HG02798 (cell line): ENCODE data around the gene HIP1.
"Not testable (repeated sequence)": the region's sequence is repeated elsewhere in the genome, so short reads cannot be mapped to it uniquely, and the experiment has no call there.

ENCODE experiments used
- ATAC-seq: cut with Tn5 transposase; IDR thresholded peaks from one replicate; pipeline ENCODE4 v1.9.1; 2021; ENCODE audit warnings: mild to moderate bottlenecking; ENCODE audit not compliant: unreplicated experiment, poor library complexity

Gene HIP1

DNA sequence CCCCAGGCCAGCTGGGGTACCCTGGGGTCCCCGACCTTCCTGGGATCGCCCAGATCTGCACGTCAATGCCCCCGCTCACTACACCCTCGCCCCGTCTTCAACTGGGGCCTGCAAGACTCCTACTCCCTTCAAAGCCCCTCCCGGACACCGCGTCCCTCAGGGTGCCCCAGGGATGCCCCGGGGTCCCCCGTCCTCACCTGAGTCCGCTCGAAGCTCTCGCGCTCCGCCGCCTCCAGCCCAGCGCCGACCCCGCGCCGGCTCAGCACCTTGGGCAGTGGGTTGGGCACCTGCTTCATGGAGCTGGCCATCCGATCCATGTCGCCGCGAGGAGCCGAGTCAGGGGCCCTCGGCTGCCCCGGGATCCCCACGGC lies at the start of gene HIP1:
HIP1 (minus strand) TSS at position 338 of the 371 bp plus-strand sequence; CDS start at position 317, 21 bp downstream.
- ATAC-seq: no peak

GRCh38 chr7:75788154-75788847 lies 49.6 kb upstream of the HIP1 start:
- not testable (repeated sequence) for ATAC-seq

- not testable (repeated sequence) for ATAC-seq
Measured at GRCh38 chr7:75783058-75783457, 44.3 kb upstream of the HIP1 start.

GRCh38 chr7:75780647-75781273 lies 42.0 kb upstream of the HIP1 start:
- not testable (repeated sequence) for ATAC-seq

- ATAC-seq: not testable (repeated sequence)
Measured at GRCh38 chr7:75779516-75779915, 40.8 kb upstream of the HIP1 start.

- not testable (repeated sequence) for ATAC-seq
Measured at GRCh38 chr7:75779035-75779434, 40.3 kb upstream of the HIP1 start.

DNA sequence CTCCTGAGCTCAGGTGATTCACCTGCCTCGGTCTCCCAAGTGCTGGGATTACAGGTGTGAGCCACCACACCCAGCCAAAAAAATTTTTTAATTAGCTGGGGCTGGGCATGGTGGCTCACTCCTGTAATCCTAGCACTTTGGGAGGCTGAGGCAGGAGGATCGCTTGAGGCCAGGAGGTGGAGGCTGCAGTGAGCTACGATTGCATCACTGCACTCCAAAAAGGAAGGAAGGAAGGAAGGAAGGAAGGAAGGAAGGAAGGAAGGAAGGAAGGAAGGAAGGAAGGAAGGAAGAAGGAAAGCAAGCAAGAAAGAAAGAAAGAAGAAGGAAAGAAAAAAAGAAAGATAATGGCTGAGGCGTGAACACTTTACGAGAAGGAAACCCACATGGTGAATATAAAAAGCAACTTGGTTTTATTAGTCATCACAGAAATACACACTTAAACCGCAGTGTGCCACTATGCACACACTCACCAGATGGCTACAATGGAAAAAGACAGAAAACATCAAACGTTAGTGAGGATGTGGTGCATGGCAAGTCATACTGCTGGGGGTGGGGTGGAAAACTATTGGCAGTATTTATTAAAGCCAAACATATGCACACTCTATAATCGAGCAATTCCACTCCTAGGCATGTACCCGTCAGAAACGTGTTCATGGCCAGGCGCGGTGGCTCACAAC lies 37.7 kb upstream of the HIP1 start:
- ATAC-seq: no peak

DNA sequence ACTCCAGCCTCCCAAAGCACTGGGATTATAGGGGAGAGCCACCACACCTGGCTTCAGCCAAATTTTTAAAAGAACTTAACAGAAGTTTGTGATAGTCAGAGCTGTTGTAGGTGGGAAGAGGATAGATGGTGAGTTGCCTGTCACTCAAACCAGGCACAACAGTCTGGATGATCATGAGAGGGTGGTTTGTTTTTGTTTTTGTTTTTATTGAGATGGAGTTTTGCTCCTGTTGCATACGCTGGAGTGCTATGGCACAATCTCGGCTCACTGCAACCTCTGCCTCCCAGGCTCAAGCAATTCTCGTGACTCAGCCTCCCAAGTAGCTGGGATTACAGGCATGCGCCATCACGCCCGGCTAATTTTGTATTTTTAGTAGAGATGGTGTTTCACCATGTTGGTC lies 35.2 kb upstream of the HIP1 start:
- not testable (repeated sequence) for ATAC-seq

- no peak for ATAC-seq
Measured at GRCh38 chr7:75772081-75773077, 33.6 kb upstream of the HIP1 start, which contains the start of gene CCL26. Gene CCL26, minus strand, starts transcription at chr7:75772211. Its CDS starts 35 bp downstream, at chr7:75772176.

DNA sequence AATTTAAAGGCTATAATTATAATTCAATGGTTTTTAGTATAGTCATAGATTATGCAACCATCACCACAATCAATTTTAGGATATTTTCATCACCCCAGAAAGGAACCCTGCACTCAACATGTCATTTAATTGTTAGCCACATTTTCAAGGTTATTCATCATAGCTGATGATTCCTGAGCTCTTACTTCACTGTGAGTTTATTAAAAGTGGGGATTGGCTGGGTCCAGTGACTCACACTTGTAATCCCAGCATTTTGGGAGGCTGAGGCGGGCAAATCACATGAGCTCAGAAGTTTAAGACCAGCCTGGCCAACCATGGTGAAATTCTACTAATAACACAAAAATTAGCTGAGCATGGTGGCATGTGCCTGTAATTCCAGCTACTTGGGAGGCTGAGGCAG lies 32.5 kb upstream of the HIP1 start:
- ATAC-seq: no peak

GRCh38 chr7:75762350-75762917 lies 23.7 kb upstream of the HIP1 start:
- no peak for ATAC-seq

DNA sequence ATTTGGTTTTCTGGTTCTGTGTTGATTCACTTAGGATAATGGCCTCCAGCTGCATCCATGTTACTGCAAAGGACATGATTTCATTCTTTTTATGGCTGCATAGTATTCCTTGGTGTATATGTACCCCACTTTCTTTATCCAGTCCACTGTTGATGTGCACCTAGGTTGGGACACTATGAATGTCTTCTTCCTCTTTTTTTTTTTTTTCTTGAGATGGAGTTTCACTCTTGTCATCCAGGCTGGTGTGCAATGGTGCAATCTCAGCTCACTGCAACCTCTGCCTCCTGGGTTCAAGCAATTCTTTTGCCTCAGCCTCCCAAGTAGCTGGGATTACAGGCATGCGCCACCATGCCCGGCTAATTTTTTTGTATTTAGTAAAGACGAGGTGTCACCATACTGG lies 23.1 kb upstream of the HIP1 start:
- not testable (repeated sequence) for ATAC-seq

DNA sequence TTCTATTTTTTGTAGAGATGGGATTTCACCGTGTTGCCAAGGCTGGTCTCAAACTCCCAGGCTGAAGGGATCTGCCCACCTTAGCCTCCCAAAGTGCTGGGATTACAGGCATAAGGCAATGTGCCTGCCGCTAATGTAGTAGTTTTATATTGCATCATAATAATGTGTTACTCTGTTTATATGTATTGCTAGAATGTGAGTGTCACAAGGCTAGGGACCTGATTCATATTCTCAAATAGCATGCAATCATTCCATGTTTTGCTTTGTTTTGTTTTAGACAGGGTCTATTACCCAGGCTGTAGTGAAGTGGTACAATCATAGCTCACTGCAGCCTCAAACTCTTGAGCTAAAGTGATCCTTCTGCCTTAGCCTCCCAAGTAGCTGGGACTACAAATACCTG lies 19.8 kb upstream of the HIP1 start:
- ATAC-seq: no peak

DNA sequence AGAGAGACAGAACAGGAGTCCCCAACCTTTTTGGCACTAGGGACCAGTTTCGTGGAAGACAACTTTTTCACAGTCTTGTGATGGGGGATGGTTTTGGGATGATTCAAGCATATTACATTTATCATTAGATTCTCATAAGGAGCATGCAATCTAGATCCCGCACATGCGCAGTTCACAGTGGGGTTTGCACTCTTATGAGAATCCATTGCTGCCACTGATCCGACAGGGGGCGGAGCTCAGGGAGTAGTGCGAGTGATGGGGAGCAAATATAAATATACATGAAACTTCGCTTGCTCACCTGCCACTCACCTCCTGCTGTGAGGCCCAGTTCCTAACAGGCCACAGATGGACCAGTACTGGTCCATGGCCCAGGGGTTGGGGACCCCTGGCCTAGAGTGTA lies 19.1 kb upstream of the HIP1 start:
- no peak for ATAC-seq

DNA sequence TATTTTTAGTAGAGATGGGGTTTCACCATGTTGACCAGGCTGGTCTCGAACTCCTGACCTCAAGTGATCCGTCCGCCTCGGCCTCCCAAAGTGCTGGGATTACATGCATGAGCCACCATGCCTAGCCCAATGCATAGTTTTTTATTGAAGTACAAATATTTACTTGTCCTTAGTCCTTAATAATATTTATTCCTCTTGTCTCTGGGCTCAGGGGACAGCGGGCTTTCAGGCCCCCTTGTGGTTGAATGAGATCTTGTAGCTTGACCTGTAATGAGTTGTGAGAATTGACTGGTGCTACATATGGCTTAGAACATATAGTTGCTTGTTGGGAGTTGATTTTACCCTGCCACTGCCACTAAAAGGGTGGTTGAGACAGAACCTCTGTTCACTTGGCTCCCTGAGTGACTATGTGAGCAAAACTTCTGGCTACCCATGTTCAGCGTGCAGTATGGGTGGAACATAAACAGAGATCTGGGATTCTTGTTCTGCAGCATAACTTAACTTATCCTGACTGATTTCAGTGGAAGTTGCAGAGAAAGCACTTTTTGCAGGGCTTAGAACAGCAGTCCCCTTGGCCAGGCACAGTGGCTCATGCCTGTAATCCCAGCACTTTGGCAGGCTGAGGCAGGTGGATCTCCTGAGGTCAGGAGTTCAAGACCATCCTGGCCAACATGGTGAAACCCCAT lies 18.4 kb upstream of the HIP1 start:
- ATAC-seq: no peak

- ATAC-seq: no peak
Measured at GRCh38 chr7:75756206-75756990, 17.7 kb upstream of the HIP1 start.

- no peak for ATAC-seq
Measured at GRCh38 chr7:75743455-75743859, 4.7 kb upstream of the HIP1 start.

DNA sequence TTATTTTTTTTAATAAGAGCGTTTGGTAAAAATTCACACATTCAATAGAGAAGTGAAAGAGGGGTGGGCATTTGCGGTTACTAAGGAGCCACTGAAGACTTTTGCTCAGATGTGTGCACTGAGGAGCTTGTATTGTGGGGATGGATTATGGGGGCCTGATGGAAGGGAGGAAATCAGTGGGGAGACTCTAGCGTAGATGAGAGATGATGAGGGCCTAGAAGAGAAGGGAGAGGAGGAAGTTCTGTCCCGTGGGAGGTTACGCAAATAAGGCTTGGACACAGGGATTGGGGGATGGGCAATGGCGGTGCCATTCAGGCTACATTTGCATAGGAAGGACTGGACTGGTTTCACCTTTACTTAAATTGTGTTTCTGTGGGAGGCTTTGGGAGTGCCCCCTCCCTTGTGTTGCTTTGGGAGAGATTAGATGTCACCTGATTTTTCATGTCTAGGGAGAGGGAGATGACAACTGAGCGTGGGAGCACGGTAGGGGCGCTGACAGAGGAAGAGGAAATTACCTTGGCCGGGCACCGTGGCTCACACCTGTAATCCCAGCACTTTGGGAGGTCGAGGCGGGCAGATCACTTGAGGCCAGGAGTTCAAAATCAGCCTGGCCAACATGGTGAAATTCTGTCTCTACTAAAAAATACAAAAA lies 2.2 kb upstream of the HIP1 start:
- ATAC-seq: no peak
